GM12878 (cell line): ENCODE data around the gene METRN. TPM values are rescaled to one million over a fixed set of nuclear protein-coding genes. Genes with fewer than 3 reads are reported as not detected.

Source experiments
- ATAC-seq: fragments of 200-7000 bp; cut with Tn5 transposase; 3 replicates; pipeline ENCODE4 v1.9.1; 2020; ENCODE audit warnings: mild to moderate bottlenecking, moderate library complexity
- BruUV-seq: library from RNA; stranded (reverse); fragments of 400-500 nt; replicated peaks from 2 replicates; lab custom pipeline; 2021; lab: Mats Ljungman, UMichigan
- CTCF ChIA-PET: fragments of 300-600 bp; sonication (Branson Sonifier 250); formaldehyde crosslinking; extraction: SDS; loops from one replicate; lab custom pipeline; 2021; ENCODE audit warnings: inconsistent platforms; lab: Yijun Ruan, JAX
- POLR2A ChIA-PET: fragments of 350-600 bp; formaldehyde crosslinking; extraction: SDS; loops from one replicate; lab custom pipeline; 2021; ENCODE audit warnings: inconsistent platforms; lab: Charles Lee
- RAD21 ChIA-PET: fragments of 300-600 bp; sonication (Branson Sonifier 250); formaldehyde crosslinking; loops from one replicate; lab custom pipeline; 2023; ENCODE audit warnings: antibody characterized with exemption; ENCODE audit not compliant: unreplicated experiment; lab: Charles Lee
- SMC1A ChIA-PET: fragments of 300-600 bp; sonication (Branson Sonifier 250); formaldehyde crosslinking; loops from one replicate; lab custom pipeline; 2023; ENCODE audit not compliant: unreplicated experiment, uncharacterized antibody; lab: Charles Lee
- DNase-seq: peaks from one replicate; pipeline ENCODE4 v3.0.0-alpha.2; 2011; ENCODE audit warnings: low read depth, low spot score
- FAIRE-seq: peaks from 3 replicates; lab custom pipeline; 2011; peaks lifted over from hg19 to GRCh38; lab: Jason Lieb, UNC
- H2AFZ ChIP-seq: 2 replicates; pipeline ENCODE4 v1.6.0; 2011; ENCODE audit warnings: low read depth, low read length, control low read depth; ENCODE audit not compliant: control insufficient read depth
- H3K27ac ChIP-seq: 2 replicates; pipeline ENCODE4 v1.5.1; 2011; ENCODE audit warnings: control low read depth; ENCODE audit not compliant: control insufficient read depth, insufficient read depth
- H3K27me3 ChIP-seq, 2 experiments: replicated peaks in 1 of 2; 2 replicates each; pipeline versions ENCODE4 v1.6.0 to v1.6.1; 2011; ENCODE audit warnings: low read length in 1 of 2; ENCODE audit not compliant: control insufficient read depth in 2 of 2, insufficient read depth in 2 of 2
- H3K36me3 ChIP-seq, 2 experiments: 2 replicates each; pipeline ENCODE4 v1.5.1; 2011; ENCODE audit warnings: low read length in 1 of 2; ENCODE audit not compliant: control insufficient read depth in 2 of 2, insufficient read depth in 2 of 2
- H3K4me1 ChIP-seq: 2 replicates; pipeline ENCODE4 v1.6.1; 2011; ENCODE audit warnings: mild to moderate bottlenecking, low read length, moderate library complexity, mixed read lengths; ENCODE audit not compliant: control insufficient read depth, insufficient read depth
- H3K4me2 ChIP-seq: 2 replicates; pipeline ENCODE4 v1.6.0; 2011; ENCODE audit warnings: control low read depth; ENCODE audit not compliant: control insufficient read depth, insufficient read depth
- H3K4me3 ChIP-seq: fragments of 200-600 bp; sonication (generic); 2 replicates; pipeline ENCODE4 v1.5.1; 2016
- H3K79me2 ChIP-seq: 2 replicates; pipeline ENCODE4 v1.6.0; 2011; ENCODE audit warnings: low read length; ENCODE audit not compliant: control insufficient read depth, insufficient read depth
- H3K9ac ChIP-seq: 2 replicates; pipeline ENCODE4 v1.8.0; 2011; ENCODE audit warnings: low read length, control low read depth, mixed read lengths; ENCODE audit not compliant: control insufficient read depth, insufficient read depth
- H3K9me3 ChIP-seq: replicated peaks from 3 replicates; pipeline ENCODE4 v1.5.1; 2011; ENCODE audit warnings: mild to moderate bottlenecking, low read length; ENCODE audit not compliant: control insufficient read depth, insufficient read depth
- H4K20me1 ChIP-seq: 2 replicates; pipeline ENCODE4 v1.6.0; 2011; ENCODE audit not compliant: control insufficient read depth, insufficient read depth
- CBX3 ChIP-seq: fragments of 200-600 bp; sonication (generic); IDR thresholded peaks from 2 replicates; pipeline ENCODE4 v1.6.1; 2016; ENCODE audit warnings: low read depth, borderline replicate concordance
- EP300 ChIP-seq, 2 experiments: fragments of 150-350 bp in 1 of 2; IDR thresholded peaks; 2 replicates each; pipeline ENCODE4 v1.6.1; 2011 to 2012; ENCODE audit warnings: low read depth in 2 of 2, low read length in 2 of 2, borderline replicate concordance in 1 of 2, improper control_type of control experiment in 1 of 2, inconsistent platforms in 1 of 2; ENCODE audit not compliant: control insufficient read depth in 1 of 2
- FOXK2 ChIP-seq: fragments of 450-650 bp; IDR thresholded peaks from 2 replicates; pipeline ENCODE4 v1.6.1; 2017; ENCODE audit warnings: mild to moderate bottlenecking, moderate library complexity
- JUND ChIP-seq: IDR thresholded peaks from 2 replicates; pipeline ENCODE4 v1.6.1; 2012; ENCODE audit warnings: low read depth, mild to moderate bottlenecking, low read length, improper control_type of control experiment, moderate library complexity
- MTA2 ChIP-seq: fragments of 450-650 bp; IDR thresholded peaks from 2 replicates; pipeline ENCODE4 v1.6.1; 2016; ENCODE audit warnings: low read depth, mild to moderate bottlenecking, moderate library complexity
- SIX5 ChIP-seq: IDR thresholded peaks from 2 replicates; pipeline ENCODE4 v1.6.1; 2011; ENCODE audit warnings: mild to moderate bottlenecking, low read depth, low read length, moderate library complexity; ENCODE audit not compliant: severe bottlenecking
- SRF ChIP-seq, 2 experiments: IDR thresholded peaks; 2 replicates each; pipeline ENCODE4 v1.6.1; 2011; ENCODE audit warnings: low read depth in 2 of 2, low read length in 2 of 2, mild to moderate bottlenecking in 1 of 2, moderate library complexity in 1 of 2
- STAT3 ChIP-seq: IDR thresholded peaks from 2 replicates; pipeline ENCODE4 v1.6.1; 2011; ENCODE audit warnings: low read depth, low read length, improper control_type of control experiment
- YBX1 ChIP-seq: fragments of 450-650 bp; IDR thresholded peaks from 2 replicates; pipeline ENCODE4 v1.6.1; 2016; ENCODE audit warnings: antibody characterized with exemption
- ZNF622 ChIP-seq: fragments of 450-650 bp; IDR thresholded peaks from 2 replicates; pipeline ENCODE4 v1.6.1; 2017; ENCODE audit warnings: mild to moderate bottlenecking, inconsistent platforms
- ZZZ3 ChIP-seq: IDR thresholded peaks from 2 replicates; pipeline ENCODE4 v1.6.1; 2011; ENCODE audit warnings: low read depth; ENCODE audit not compliant: control insufficient read depth, insufficient read length
- WGBS: methylation state at CpG from one replicate; pipeline ENCODE4 v1.1.6; 2016; ENCODE audit warnings: low lambda C conversion rate; ENCODE audit not compliant: insufficient replicate concordance, insufficient coverage; ENCODE audit errors: missing lambda C conversion rate; 5-methylcytosine and 5-hydroxymethylcytosine counted together
- in situ Hi-C: fragments of 300-500 bp; cut with MboI; formaldehyde crosslinking; loops from 9 replicates; pipeline ENCODE4 v1.14.3; 2018; ENCODE audit warnings: mixed read lengths
- intact Hi-C: fragments of 100-400 bp; cut with micrococcal nuclease; formaldehyde crosslinking; loops from one replicate; pipeline ENCODE4 v1.14.2; 2022; ENCODE audit not compliant: unreplicated experiment
- polyA plus RNA-seq, 11 experiments: library from polyadenylated mRNA; depleted of rRNA in 4 of 11; unstranded in 6 of 11; stranded (reverse) in 5 of 11; fragments of >200 nt; fragmentation: Nextera tagmentation in 4 of 11; fragmentation: Illumina TruSeq in 1 of 11; extraction: Ambion mirVana in 4 of 11; extraction: Trizol in 1 of 11; gene quantifications; 1 replicate in 1 of 11; 2 replicates in 10 of 11; pipeline versions ENCODE4 v1.2.1 to v1.2.3, GENCODE V29; 2011 to 2016; ENCODE audit warnings: inconsistent platforms in 2 of 11, missing spikeins in 2 of 11, low read depth in 1 of 11
- total RNA-seq, 4 experiments: library from RNA; depleted of rRNA in 3 of 4; stranded (reverse); fragments of >200 nt in 3 of 4; fragmentation: Illumina TruSeq in 1 of 4; extraction: Trizol in 1 of 4; gene quantifications; 2 replicates each; pipeline versions ENCODE4 v1.2.1 to v1.2.3, GENCODE V29; 2013 to 2021
- TF ChIP-seq, protein P1 (sequence below): IDR thresholded peaks from 2 replicates; pipeline ENCODE4 v1.6.1; 2012; ENCODE audit warnings: low read depth, low read length, improper control_type of control experiment
- TF ChIP-seq, protein P2 (sequence below): IDR thresholded peaks from 2 replicates; pipeline ENCODE4 v1.6.1; 2012; ENCODE audit warnings: improper control_type of control experiment, low read depth, low read length; ENCODE audit not compliant: insufficient replicate concordance

METRN gene
- total and polyA plus RNA-seq, 10 of the 15 experiments (the other 5 are each of a cell fraction or from before 2014, with no cell fraction given) = 0.11 to 12.8 (median 1.1) TPM; not detected in 1

- SMC1A ChIA-PET = no interaction called here
- Histone ChIP-seq H3K79me2 (no peaks in the 10 kb centered on the region), H3K4me2 (no peak overlapping the region), H3K4me1 (no peaks in the 10 kb centered on the region), H3K36me3 (no peaks in the 10 kb centered on the region), H3K9ac (no peak overlapping the region), H2AFZ (no peak overlapping the region), H3K27ac (no peak overlapping the region), H4K20me1 (no peaks in the 10 kb centered on the region), H3K9me3 (no peaks in the 10 kb centered on the region), H3K27me3 (no peaks in the 10 kb centered on the region), H3K4me3 (no peak overlapping the region)
- POLR2A ChIA-PET = no interaction called here
- WGBS = 52% methylated on average over 14 of the region's 21 CpGs
- FAIRE-seq = no peak
- RAD21 ChIA-PET = no interaction called here
- no peak for ATAC-seq
- no peak for DNase-seq
- CTCF ChIA-PET = no interaction called here
- in situ Hi-C loops = no loop called here
- BruUV-seq = no TSS peak
- intact Hi-C loops = no loop called here
- TF ChIP-seq ZZZ3 (no peak), CBX3 (no peak), FOXK2 (no peak), JUND (no peak), SRF (IDR thresholded peaks at IDR 0.05; ENCODE audit: low read depth in 2 of 2, low read length in 2 of 2) (no peak), YBX1 (no peak), MTA2 (no peak), ZNF622 (no peak), STAT3 (no peak), EP300 (IDR thresholded peaks at IDR 0.05; ENCODE audit: borderline replicate concordance in 1 of 2, control insufficient read depth in 1 of 2, low read depth in 2 of 2, low read length in 2 of 2) (no peak), SIX5 (no peak)
- TF ChIP-seq, protein P1, sequence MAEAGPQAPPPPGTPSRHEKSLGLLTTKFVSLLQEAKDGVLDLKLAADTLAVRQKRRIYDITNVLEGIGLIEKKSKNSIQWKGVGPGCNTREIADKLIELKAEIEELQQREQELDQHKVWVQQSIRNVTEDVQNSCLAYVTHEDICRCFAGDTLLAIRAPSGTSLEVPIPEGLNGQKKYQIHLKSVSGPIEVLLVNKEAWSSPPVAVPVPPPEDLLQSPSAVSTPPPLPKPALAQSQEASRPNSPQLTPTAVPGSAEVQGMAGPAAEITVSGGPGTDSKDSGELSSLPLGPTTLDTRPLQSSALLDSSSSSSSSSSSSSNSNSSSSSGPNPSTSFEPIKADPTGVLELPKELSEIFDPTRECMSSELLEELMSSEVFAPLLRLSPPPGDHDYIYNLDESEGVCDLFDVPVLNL = no peak
- TF ChIP-seq, protein P2, sequence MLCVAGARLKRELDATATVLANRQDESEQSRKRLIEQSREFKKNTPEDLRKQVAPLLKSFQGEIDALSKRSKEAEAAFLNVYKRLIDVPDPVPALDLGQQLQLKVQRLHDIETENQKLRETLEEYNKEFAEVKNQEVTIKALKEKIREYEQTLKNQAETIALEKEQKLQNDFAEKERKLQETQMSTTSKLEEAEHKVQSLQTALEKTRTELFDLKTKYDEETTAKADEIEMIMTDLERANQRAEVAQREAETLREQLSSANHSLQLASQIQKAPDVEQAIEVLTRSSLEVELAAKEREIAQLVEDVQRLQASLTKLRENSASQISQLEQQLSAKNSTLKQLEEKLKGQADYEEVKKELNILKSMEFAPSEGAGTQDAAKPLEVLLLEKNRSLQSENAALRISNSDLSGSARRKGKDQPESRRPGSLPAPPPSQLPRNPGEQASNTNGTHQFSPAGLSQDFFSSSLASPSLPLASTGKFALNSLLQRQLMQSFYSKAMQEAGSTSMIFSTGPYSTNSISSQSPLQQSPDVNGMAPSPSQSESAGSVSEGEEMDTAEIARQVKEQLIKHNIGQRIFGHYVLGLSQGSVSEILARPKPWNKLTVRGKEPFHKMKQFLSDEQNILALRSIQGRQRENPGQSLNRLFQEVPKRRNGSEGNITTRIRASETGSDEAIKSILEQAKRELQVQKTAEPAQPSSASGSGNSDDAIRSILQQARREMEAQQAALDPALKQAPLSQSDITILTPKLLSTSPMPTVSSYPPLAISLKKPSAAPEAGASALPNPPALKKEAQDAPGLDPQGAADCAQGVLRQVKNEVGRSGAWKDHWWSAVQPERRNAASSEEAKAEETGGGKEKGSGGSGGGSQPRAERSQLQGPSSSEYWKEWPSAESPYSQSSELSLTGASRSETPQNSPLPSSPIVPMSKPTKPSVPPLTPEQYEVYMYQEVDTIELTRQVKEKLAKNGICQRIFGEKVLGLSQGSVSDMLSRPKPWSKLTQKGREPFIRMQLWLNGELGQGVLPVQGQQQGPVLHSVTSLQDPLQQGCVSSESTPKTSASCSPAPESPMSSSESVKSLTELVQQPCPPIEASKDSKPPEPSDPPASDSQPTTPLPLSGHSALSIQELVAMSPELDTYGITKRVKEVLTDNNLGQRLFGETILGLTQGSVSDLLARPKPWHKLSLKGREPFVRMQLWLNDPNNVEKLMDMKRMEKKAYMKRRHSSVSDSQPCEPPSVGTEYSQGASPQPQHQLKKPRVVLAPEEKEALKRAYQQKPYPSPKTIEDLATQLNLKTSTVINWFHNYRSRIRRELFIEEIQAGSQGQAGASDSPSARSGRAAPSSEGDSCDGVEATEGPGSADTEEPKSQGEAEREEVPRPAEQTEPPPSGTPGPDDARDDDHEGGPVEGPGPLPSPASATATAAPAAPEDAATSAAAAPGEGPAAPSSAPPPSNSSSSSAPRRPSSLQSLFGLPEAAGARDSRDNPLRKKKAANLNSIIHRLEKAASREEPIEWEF = no peak
Observed at GRCh38 chr16:763369-764183, 48.7 kb downstream of the METRN start.
